Large intestine (tissue), 3 donors: Measurements from ENCODE around the gene RFX8. TPM values are rescaled to one million over a fixed set of nuclear protein-coding genes. Genes with fewer than 3 reads are reported as not detected.

Source experiments
- DNase-seq, 2 donors: peaks; one replicate each; pipeline versions ENCODE4 v3.0.0 to v3.0.0-alpha.2; 2013
- H3K27ac ChIP-seq: one replicate; pipeline ENCODE4 v1.5.1; 2013; ENCODE audit warnings: low read length
- H3K27me3 ChIP-seq: 2 replicates; pipeline ENCODE4 v1.6.1; 2013; ENCODE audit warnings: low read length; ENCODE audit not compliant: control insufficient read depth, insufficient read depth
- H3K36me3 ChIP-seq: 2 replicates; pipeline ENCODE4 v1.6.1; 2013; ENCODE audit warnings: low read length; ENCODE audit not compliant: control insufficient read depth, insufficient read depth
- H3K4me1 ChIP-seq: one replicate; pipeline ENCODE4 v1.6.1; 2013; ENCODE audit warnings: low read length; ENCODE audit not compliant: control insufficient read depth, insufficient read depth
- H3K4me3 ChIP-seq: one replicate; pipeline ENCODE4 v1.5.1; 2013; ENCODE audit warnings: low read length
- H3K9me3 ChIP-seq: one replicate; pipeline ENCODE4 v1.6.1; 2013; ENCODE audit warnings: mild to moderate bottlenecking, low read depth, low read length, moderate library complexity; ENCODE audit not compliant: control insufficient read depth
- WGBS: methylation state at CpG from one replicate; pipeline ENCODE4 v1.1.5; 2013; ENCODE audit warnings: low lambda C conversion rate; ENCODE audit not compliant: insufficient coverage; 5-methylcytosine and 5-hydroxymethylcytosine counted together
- polyA plus RNA-seq: library from polyadenylated mRNA; unstranded; fragments of 120-200 nt; gene quantifications from one replicate; pipeline ENCODE4 v1.2.1, GENCODE V29; 2013

Gene RFX8
- polyA plus RNA-seq, 1 donor, result 0.39 TPM

GRCh38 chr2:101486258-101486701 is 11.4 kb upstream of the RFX8 start:
- WGBS, result no CpG with 5 or more reads among the region's 4 CpGs
- H3K9me3 ChIP-seq, result no peaks in the 10 kb centered on the region
- no peaks in the 10 kb centered on the region for H3K4me1 ChIP-seq
- H3K27me3 ChIP-seq, result no peaks in the 10 kb centered on the region
- no peaks in the 10 kb centered on the region for H3K36me3 ChIP-seq
- no peak overlapping the region for H3K27ac ChIP-seq
- DNase-seq, result no peak
- no peak overlapping the region for H3K4me3 ChIP-seq

GRCh38 chr2:101485856-101486255 is 10.9 kb upstream of the RFX8 start:
- no peaks in the 10 kb centered on the region for H3K9me3 ChIP-seq
- DNase-seq, result no peak
- no CpG with 5 or more reads among the region's 4 CpGs for WGBS
- H3K4me1 ChIP-seq, result no peaks in the 10 kb centered on the region
- no peaks in the 10 kb centered on the region for H3K36me3 ChIP-seq
- no peak overlapping the region for H3K4me3 ChIP-seq
- H3K27ac ChIP-seq, result no peak overlapping the region
- H3K27me3 ChIP-seq, result no peaks in the 10 kb centered on the region

GRCh38 chr2:101480764-101481163 is 5.9 kb upstream of the RFX8 start:
- no peaks in the 10 kb centered on the region for H3K36me3 ChIP-seq
- peaks cover 19% of the 10 kb centered on the region for H3K27me3 ChIP-seq
- WGBS, result no CpG with 5 or more reads among the region's 8 CpGs
- no peak overlapping the region for H3K4me3 ChIP-seq
- H3K27ac ChIP-seq, result no peak overlapping the region
- no peaks in the 10 kb centered on the region for H3K9me3 ChIP-seq
- DNase-seq, result no peak
- H3K4me1 ChIP-seq, result no peaks in the 10 kb centered on the region

GRCh38 chr2:101479810-101480209 is 4.9 kb upstream of the RFX8 start:
- no peaks in the 10 kb centered on the region for H3K36me3 ChIP-seq
- H3K9me3 ChIP-seq, result no peaks in the 10 kb centered on the region
- WGBS, result 57% methylated on average over 1 of the region's 9 CpGs
- H3K27me3 ChIP-seq, result peaks cover 25% of the 10 kb centered on the region
- no peak overlapping the region for H3K4me3 ChIP-seq
- no peak for DNase-seq
- H3K27ac ChIP-seq, result no peak overlapping the region
- no peaks in the 10 kb centered on the region for H3K4me1 ChIP-seq

- H3K27me3 ChIP-seq, result peaks cover 29% of the 10 kb centered on the region
- no CpG with 5 or more reads among the region's 4 CpGs for WGBS
- no peak overlapping the region for H3K4me3 ChIP-seq
- H3K4me1 ChIP-seq, result no peaks in the 10 kb centered on the region
- no peaks in the 10 kb centered on the region for H3K9me3 ChIP-seq
- H3K27ac ChIP-seq, result no peak overlapping the region
- H3K36me3 ChIP-seq, result no peaks in the 10 kb centered on the region
- no peak for DNase-seq
Observed at GRCh38 chr2:101479328-101479727, 4.4 kb upstream of the RFX8 start.

GRCh38 chr2:101478181-101479001 is 3.5 kb upstream of the RFX8 start:
- Histone ChIP-seq H3K4me3 (no peak overlapping the region), H3K36me3 (no peaks in the 10 kb centered on the region), H3K4me1 (no peaks in the 10 kb centered on the region), H3K9me3 (no peaks in the 10 kb centered on the region), H3K27ac (no peak overlapping the region), H3K27me3 (peaks cover 35% of the 10 kb centered on the region)
- DNase-seq, result no peak
- WGBS, result no CpG with 5 or more reads among the region's 2 CpGs

- H3K4me1 ChIP-seq, result no peaks in the 10 kb centered on the region
- no peaks in the 10 kb centered on the region for H3K36me3 ChIP-seq
- H3K9me3 ChIP-seq, result no peaks in the 10 kb centered on the region
- no peak overlapping the region for H3K27ac ChIP-seq
- peaks cover 41% of the 10 kb centered on the region for H3K27me3 ChIP-seq
- WGBS, result no CpG with 5 or more reads among the region's 2 CpGs
- no peak for DNase-seq
- no peak overlapping the region for H3K4me3 ChIP-seq
Observed at GRCh38 chr2:101477556-101477955, 2.6 kb upstream of the RFX8 start.

- no peaks in the 10 kb centered on the region for H3K36me3 ChIP-seq
- no peak overlapping the region for H3K4me3 ChIP-seq
- H3K9me3 ChIP-seq, result no peaks in the 10 kb centered on the region
- H3K27me3 ChIP-seq, result peaks cover 41% of the 10 kb centered on the region
- no peak overlapping the region for H3K27ac ChIP-seq
- 100% methylated on average over 1 of the region's 8 CpGs for WGBS
- no peak for DNase-seq
- H3K4me1 ChIP-seq, result no peaks in the 10 kb centered on the region
Observed at GRCh38 chr2:101476605-101477208, 1.8 kb upstream of the RFX8 start.

GRCh38 chr2:101473911-101474701 is 806 bp downstream of the RFX8 start:
- Histone ChIP-seq H3K9me3 (no peaks in the 10 kb centered on the region), H3K27me3 (peaks cover 39% of the 10 kb centered on the region), H3K4me1 (no peaks in the 10 kb centered on the region), H3K4me3 (peak overlapping the region; percentile 37), H3K27ac (no peak overlapping the region), H3K36me3 (no peaks in the 10 kb centered on the region)
- no CpG with 5 or more reads among the region's 92 CpGs for WGBS
- DNase-seq, result peak in 1 of 2 donors; percentile 43

- Histone ChIP-seq H3K36me3 (no peaks in the 10 kb centered on the region), H3K4me3 (peak overlapping the region; percentile 37), H3K27me3 (peaks cover 36% of the 10 kb centered on the region), H3K9me3 (no peaks in the 10 kb centered on the region), H3K27ac (no peak overlapping the region), H3K4me1 (no peaks in the 10 kb centered on the region)
- DNase-seq, result no peak
- WGBS, result 100% methylated on average over 1 of the region's 3 CpGs
Observed at GRCh38 chr2:101473591-101473910, 1.4 kb downstream of the RFX8 start.
